MM.1S (cell line): ENCODE data around the gene MYLK.

Experiments
- DNase-seq: peaks from one replicate; pipeline ENCODE4 v3.0.0-alpha.2; 2015
- H2AFZ ChIP-seq: fragments of 300-600 bp; sonication (generic); 2 replicates; pipeline ENCODE4 v1.6.0; 2016; ENCODE audit warnings: antibody characterized with exemption, low read length
- H3F3A ChIP-seq: fragments of 300-600 bp; sonication (generic); 2 replicates; pipeline ENCODE4 v1.6.1; 2016; ENCODE audit warnings: mild to moderate bottlenecking, antibody characterized with exemption, low read length, moderate library complexity, mixed read lengths; ENCODE audit not compliant: insufficient read depth
- H3K27ac ChIP-seq: fragments of 300-600 bp; sonication (generic); 2 replicates; pipeline ENCODE4 v1.5.1; 2016; ENCODE audit warnings: mild to moderate bottlenecking, low read length
- H3K27me3 ChIP-seq: fragments of 300-600 bp; sonication (generic); replicated peaks from 2 replicates; pipeline ENCODE4 v1.6.0; 2016; ENCODE audit warnings: low read length; ENCODE audit not compliant: insufficient read depth
- H3K36me3 ChIP-seq: fragments of 300-600 bp; sonication (generic); replicated peaks from 2 replicates; pipeline ENCODE4 v1.6.1; 2016; ENCODE audit warnings: mild to moderate bottlenecking, low read length, mixed read lengths; ENCODE audit not compliant: insufficient read depth
- H3K4me1 ChIP-seq: fragments of 300-600 bp; sonication (generic); 2 replicates; pipeline ENCODE4 v1.6.1; 2016; ENCODE audit warnings: low read length, mixed read lengths
- H3K4me2 ChIP-seq: fragments of 300-600 bp; sonication (generic); 2 replicates; pipeline ENCODE4 v1.6.0; 2016; ENCODE audit warnings: low read depth, low read length
- H3K4me3 ChIP-seq: fragments of 300-600 bp; sonication (generic); 2 replicates; pipeline ENCODE4 v1.5.1; 2016; ENCODE audit warnings: low read length, mixed read lengths
- H3K79me2 ChIP-seq: fragments of 300-600 bp; sonication (generic); 2 replicates; pipeline ENCODE4 v1.6.1; 2016; ENCODE audit warnings: mixed run types, low read length, mixed read lengths
- H3K9ac ChIP-seq: fragments of 300-600 bp; sonication (generic); 2 replicates; pipeline ENCODE4 v1.6.1; 2016; ENCODE audit warnings: low read length, mixed read lengths
- H3K9me2 ChIP-seq: fragments of 300-600 bp; sonication (generic); replicated peaks from 2 replicates; pipeline ENCODE4 v1.6.1; 2016; ENCODE audit warnings: mild to moderate bottlenecking, low read length, mixed read lengths; ENCODE audit not compliant: insufficient read depth
- H3K9me3 ChIP-seq: fragments of 300-600 bp; sonication (generic); replicated peaks from 2 replicates; pipeline ENCODE4 v1.6.1; 2016; ENCODE audit warnings: mild to moderate bottlenecking, low read length, mixed read lengths; ENCODE audit not compliant: insufficient read depth
- H4K20me1 ChIP-seq: fragments of 300-600 bp; sonication (generic); 2 replicates; pipeline ENCODE4 v1.6.1; 2016; ENCODE audit warnings: mild to moderate bottlenecking, low read length, moderate library complexity, mixed read lengths; ENCODE audit not compliant: insufficient read depth
- CTCF ChIP-seq: fragments of 300-600 bp; sonication (generic); IDR thresholded peaks from 2 replicates; pipeline ENCODE4 v1.5.1; 2016; ENCODE audit warnings: antibody characterized with exemption, low read length, mixed read lengths
- EZH2 ChIP-seq: fragments of 300-600 bp; sonication (generic); optimal IDR thresholded peaks from 2 replicates; pipeline ENCODE3; 2017; ENCODE audit warnings: low read depth, mild to moderate bottlenecking, antibody characterized with exemption, low read length, mixed read lengths
- EZH2phosphoT487 ChIP-seq: fragments of 300-600 bp; sonication (generic); IDR thresholded peaks from 2 replicates; pipeline ENCODE4 v1.6.1; 2018; ENCODE audit warnings: antibody characterized with exemption, low read length

Gene MYLK

GRCh38 chr3:123926396-123926795, 42.3 kb upstream of the MYLK start:
- no peaks in the 10 kb centered on the region for H3K4me1 ChIP-seq
- no peak overlapping the region for H3K9ac ChIP-seq
- no peak overlapping the region for H3K27ac ChIP-seq
- no peaks in the 10 kb centered on the region for H3K79me2 ChIP-seq
- no peak overlapping the region for H3K4me2 ChIP-seq
- no peaks in the 10 kb centered on the region for H4K20me1 ChIP-seq
- H3K4me3 ChIP-seq, result no peak overlapping the region
- no peaks in the 10 kb centered on the region for H3K27me3 ChIP-seq
- TF ChIP-seq CTCF (no peak), EZH2 (no peak), EZH2phosphoT487 (no peak)
- H3F3A ChIP-seq, result no peaks in the 10 kb centered on the region
- H3K36me3 ChIP-seq, result 0 out of 2 replicates have a peak, but pooled peaks cover 5% of the 10 kb centered on the region
- no peaks in the 10 kb centered on the region for H3K9me3 ChIP-seq
- H2AFZ ChIP-seq, result no peak overlapping the region
- no peak for DNase-seq
- H3K9me2 ChIP-seq, result no peaks in the 10 kb centered on the region

- Histone ChIP-seq H3K4me3 (no peak overlapping the region), H3K9me2 (no peaks in the 10 kb centered on the region), H3K27me3 (no peaks in the 10 kb centered on the region), H3F3A (no peaks in the 10 kb centered on the region), H3K9me3 (no peaks in the 10 kb centered on the region), H3K79me2 (no peaks in the 10 kb centered on the region), H3K27ac (no peak overlapping the region), H3K36me3 (0 out of 2 replicates have a peak, but pooled peaks cover 2% of the 10 kb centered on the region), H3K9ac (no peak overlapping the region), H2AFZ (no peak overlapping the region), H3K4me2 (no peak overlapping the region), H3K4me1 (no peaks in the 10 kb centered on the region), H4K20me1 (no peaks in the 10 kb centered on the region)
- no peak for DNase-seq
- no peak for TF ChIP-seq EZH2phosphoT487
- no peak for TF ChIP-seq EZH2
- TF ChIP-seq CTCF, result no peak
Observed at GRCh38 chr3:123920868-123921267, 36.7 kb upstream of the MYLK start.

DNA sequence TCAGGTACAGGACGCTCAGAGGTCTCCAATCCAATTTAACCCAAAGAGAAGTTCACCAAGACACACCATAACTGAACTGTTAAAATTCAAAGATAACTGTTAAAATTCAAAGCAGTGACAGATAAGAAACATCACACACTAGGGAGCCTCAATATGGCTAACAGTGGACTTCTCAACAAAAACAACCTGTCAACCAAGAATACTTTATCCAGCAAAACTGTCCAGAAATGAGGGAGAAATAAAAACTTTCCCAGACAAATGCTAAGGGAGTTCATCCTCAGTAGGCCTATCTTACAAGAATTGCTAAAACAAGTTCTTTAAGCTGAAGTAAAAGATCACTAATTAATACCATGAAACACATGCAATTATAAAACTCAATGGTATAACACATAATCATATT, 36.3 kb upstream of the MYLK start:
- Histone ChIP-seq H3K36me3 (0 out of 2 replicates have a peak, but pooled peaks cover 2% of the 10 kb centered on the region), H3K4me1 (no peaks in the 10 kb centered on the region), H3K27ac (no peak overlapping the region), H3K4me3 (no peak overlapping the region), H3K9ac (no peak overlapping the region), H3K79me2 (no peaks in the 10 kb centered on the region), H3K4me2 (no peak overlapping the region), H3K9me3 (no peaks in the 10 kb centered on the region), H3K9me2 (no peaks in the 10 kb centered on the region), H3K27me3 (no peaks in the 10 kb centered on the region), H2AFZ (no peak overlapping the region), H4K20me1 (no peaks in the 10 kb centered on the region), H3F3A (no peaks in the 10 kb centered on the region)
- no peak for TF ChIP-seq EZH2
- no peak for TF ChIP-seq EZH2phosphoT487
- TF ChIP-seq CTCF, result no peak
- DNase-seq, result no peak
